ENCODE data around the gene SEPTIN10. TPM values are rescaled to one million over a fixed set of nuclear protein-coding genes. Genes with fewer than 3 reads are reported as not detected.

Gene SEPTIN10
- total and polyA plus RNA-seq, 2 of the 8 experiments (the other 6 are each of a cell fraction or from before 2014, with no cell fraction given), result 23.7 to 101 TPM

DNA sequence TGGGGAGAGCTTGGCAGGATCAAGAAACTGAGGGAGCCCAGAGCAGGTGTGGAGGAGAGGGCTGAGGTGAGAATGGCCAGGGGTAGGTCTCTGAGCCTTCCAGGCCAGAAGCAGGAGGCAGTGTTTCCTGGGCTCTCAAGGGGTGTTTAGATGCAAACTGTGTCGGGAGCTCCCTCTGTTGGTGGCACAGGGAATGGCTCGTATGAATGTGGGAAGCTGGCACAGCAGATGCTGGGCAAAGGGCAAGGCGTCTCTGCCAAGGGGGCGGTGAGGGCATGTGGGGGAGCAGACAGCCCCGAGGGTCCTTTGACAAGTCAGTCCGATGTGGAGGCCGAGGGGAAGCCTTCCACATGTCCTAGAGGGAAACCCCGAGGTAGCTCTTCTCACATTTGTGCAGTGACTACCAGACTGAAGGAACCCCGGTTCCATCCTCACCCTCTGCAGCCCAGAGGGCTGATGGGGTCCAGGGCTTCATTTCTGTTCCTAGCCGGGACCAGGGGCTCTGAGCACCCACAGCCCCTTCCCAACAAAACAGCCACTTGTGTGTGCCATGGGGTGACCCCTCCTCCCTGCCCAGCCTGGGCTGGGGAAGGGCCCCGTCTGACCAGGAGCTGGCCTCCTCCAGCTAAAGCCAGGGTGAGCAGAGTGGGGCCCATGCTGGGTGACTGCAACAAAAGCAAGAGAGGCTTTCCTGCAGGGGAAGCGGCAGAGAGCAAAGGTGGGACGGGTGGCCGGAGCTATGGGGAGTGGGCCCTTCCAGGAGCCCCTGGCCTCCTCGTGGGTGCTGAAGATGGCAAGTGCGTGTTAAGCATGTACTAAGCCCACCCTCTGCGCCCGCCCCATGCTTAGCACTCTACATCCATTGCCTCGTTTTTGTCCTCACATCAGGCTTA, 103.4 kb downstream of the SEPTIN10 start (continued):
- TF ChIP-seq CBX5 (IDR thresholded peaks at IDR 0.05; ENCODE audit: low read depth, low read length) (no peak), SIX5 (IDR thresholded peaks at IDR 0.05; ENCODE audit: low read depth, low read length) (no peak), YY1 (IDR thresholded peaks at IDR 0.05; ENCODE audit: low read depth, low read length) (0 out of 2 replicates have a peak, but pooled peaks have one; percentile 52), POLR2A (IDR thresholded peaks at IDR 0.05; ENCODE audit: control extremely low read depth in 1 of 2, low read depth in 2 of 2, low read length in 2 of 2) (no peak)
- TF ChIP-seq, protein P1, sequence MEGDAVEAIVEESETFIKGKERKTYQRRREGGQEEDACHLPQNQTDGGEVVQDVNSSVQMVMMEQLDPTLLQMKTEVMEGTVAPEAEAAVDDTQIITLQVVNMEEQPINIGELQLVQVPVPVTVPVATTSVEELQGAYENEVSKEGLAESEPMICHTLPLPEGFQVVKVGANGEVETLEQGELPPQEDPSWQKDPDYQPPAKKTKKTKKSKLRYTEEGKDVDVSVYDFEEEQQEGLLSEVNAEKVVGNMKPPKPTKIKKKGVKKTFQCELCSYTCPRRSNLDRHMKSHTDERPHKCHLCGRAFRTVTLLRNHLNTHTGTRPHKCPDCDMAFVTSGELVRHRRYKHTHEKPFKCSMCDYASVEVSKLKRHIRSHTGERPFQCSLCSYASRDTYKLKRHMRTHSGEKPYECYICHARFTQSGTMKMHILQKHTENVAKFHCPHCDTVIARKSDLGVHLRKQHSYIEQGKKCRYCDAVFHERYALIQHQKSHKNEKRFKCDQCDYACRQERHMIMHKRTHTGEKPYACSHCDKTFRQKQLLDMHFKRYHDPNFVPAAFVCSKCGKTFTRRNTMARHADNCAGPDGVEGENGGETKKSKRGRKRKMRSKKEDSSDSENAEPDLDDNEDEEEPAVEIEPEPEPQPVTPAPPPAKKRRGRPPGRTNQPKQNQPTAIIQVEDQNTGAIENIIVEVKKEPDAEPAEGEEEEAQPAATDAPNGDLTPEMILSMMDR (IDR thresholded peaks at IDR 0.05; ENCODE audit: control extremely low read depth in 1 of 3, insufficient read depth in 1 of 3, low read depth in 1 of 3, low read length in 3 of 3), result peak; percentile 94 to 96 (median 96)

Measured in H1 (cell line).